ENCODE measurements around the gene GRIN2A.

GRIN2A gene

DNA sequence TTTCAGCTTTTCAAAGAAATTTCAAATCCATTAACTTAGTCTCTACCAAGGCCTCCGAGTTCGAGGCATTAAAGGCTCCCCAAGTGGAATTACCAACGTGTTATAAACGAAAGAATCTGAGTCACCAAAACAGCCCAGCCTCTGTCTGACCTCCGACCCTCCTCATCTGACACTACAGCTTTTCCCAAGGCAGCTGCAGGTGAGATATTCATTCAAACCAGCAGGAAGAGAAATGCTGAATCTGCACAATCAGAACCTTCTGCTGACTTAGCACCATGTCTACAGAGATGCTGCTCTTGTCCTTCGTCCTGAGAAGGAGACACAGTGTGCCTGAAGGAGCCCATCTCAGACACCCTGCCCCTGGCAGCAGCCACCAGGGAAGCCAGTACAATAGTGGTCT, 30.5 kb downstream of the GRIN2A start:
- DNase-seq (ENCODE audit: extremely low spot score), result no peak
- TF ChIP-seq, protein P1, sequence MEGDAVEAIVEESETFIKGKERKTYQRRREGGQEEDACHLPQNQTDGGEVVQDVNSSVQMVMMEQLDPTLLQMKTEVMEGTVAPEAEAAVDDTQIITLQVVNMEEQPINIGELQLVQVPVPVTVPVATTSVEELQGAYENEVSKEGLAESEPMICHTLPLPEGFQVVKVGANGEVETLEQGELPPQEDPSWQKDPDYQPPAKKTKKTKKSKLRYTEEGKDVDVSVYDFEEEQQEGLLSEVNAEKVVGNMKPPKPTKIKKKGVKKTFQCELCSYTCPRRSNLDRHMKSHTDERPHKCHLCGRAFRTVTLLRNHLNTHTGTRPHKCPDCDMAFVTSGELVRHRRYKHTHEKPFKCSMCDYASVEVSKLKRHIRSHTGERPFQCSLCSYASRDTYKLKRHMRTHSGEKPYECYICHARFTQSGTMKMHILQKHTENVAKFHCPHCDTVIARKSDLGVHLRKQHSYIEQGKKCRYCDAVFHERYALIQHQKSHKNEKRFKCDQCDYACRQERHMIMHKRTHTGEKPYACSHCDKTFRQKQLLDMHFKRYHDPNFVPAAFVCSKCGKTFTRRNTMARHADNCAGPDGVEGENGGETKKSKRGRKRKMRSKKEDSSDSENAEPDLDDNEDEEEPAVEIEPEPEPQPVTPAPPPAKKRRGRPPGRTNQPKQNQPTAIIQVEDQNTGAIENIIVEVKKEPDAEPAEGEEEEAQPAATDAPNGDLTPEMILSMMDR (IDR thresholded peaks at IDR 0.05; ENCODE audit: control extremely low read depth, extremely low read depth, low read depth, missing control alignments), result no peak
- ChIA-PET POLR2A (no interaction called here), CTCF (no interaction called here)

GRCh38 chr16:10150906-10151305, 31.3 kb downstream of the GRIN2A start:
- DNase-seq (ENCODE audit: extremely low spot score), result no peak
- ChIA-PET POLR2A (no interaction called here), CTCF (no interaction called here)
- TF ChIP-seq, protein P1 (IDR thresholded peaks at IDR 0.05; ENCODE audit: control extremely low read depth, extremely low read depth, low read depth, missing control alignments), result no peak

GRCh38 chr16:10145542-10146035, 36.6 kb downstream of the GRIN2A start:
- ChIA-PET CTCF (no interaction called here), POLR2A (no interaction called here)
- DNase-seq (ENCODE audit: extremely low spot score), result no peak
- TF ChIP-seq, protein P1 (IDR thresholded peaks at IDR 0.05; ENCODE audit: control extremely low read depth, extremely low read depth, low read depth, missing control alignments), result no peak

DNA sequence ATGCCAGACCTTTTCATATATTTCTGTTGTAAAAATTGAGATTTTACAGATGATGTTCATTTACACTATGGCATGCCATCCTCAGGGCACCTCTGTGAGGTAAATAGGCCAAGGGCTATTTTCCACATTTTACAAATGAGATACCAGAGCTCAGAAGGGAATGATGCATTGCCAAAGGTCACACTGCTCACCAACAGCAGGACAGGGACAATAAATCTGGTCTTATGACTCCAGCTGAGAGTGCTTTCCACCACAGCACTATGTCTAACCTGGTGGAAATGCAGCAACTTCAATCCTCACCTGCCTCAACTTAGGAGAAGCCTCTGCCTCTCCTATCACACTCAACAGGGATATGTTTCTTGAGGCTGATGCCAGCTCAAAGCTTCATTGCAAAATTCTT, 40.6 kb downstream of the GRIN2A start:
- ChIA-PET CTCF (no interaction called here), POLR2A (no interaction called here)
- TF ChIP-seq, protein P1 (IDR thresholded peaks at IDR 0.05; ENCODE audit: control extremely low read depth, extremely low read depth, low read depth, missing control alignments), result no peak
- no peak for DNase-seq (ENCODE audit: extremely low spot score)

GRCh38 chr16:10138881-10139280, 43.3 kb downstream of the GRIN2A start:
- CTCF ChIA-PET, result no interaction called here
- TF ChIP-seq, protein P1 (IDR thresholded peaks at IDR 0.05; ENCODE audit: control extremely low read depth, extremely low read depth, low read depth, missing control alignments), result no peak

DNA sequence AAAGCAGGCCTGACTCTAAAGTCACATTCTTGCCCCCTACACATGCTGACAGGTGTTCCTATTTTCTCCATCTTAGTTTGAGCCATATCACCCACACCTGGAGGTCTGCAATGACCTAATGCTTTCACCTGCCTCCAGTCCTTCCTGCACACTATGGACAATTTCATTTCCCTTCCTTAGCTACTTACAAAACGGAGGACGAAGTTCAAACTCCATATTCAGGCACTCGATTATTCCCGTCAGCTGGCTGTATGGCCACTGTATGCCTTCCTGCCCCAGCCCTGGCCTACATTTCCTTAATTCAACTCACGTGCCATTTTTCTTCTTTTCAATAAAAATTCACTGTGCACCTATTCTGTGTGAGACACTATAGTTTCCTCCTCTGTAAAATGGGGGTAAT, 44.9 kb downstream of the GRIN2A start:
- no peak for DNase-seq (ENCODE audit: extremely low spot score)
- ChIA-PET POLR2A (no interaction called here), CTCF (no interaction called here)
- TF ChIP-seq, protein P1 (IDR thresholded peaks at IDR 0.05; ENCODE audit: control extremely low read depth, extremely low read depth, low read depth, missing control alignments), result no peak

More at GRCh38 chr16:10138881-10139280, 43.3 kb downstream of the GRIN2A start:
- no peak for DNase-seq (ENCODE audit: extremely low spot score)
- POLR2A ChIA-PET, result no interaction called here

DNA sequence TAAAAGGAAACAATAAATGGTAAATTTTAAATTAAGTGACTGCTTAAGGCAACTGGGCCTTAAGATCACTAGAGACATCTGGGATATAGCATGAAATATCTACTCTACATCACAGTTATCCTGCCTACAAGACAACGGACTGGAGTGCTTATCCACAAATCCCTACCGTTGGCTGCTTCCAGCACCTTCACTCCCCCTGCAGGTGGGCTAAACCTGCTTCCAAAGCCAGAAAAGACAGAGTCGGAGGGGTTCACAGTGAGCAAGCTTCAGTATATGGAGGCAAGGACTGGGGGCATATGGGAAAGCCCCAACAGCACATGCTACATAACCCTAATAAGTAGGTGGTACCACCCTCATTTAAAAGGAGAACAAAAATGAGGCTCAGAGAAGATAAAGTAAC, 45.3 kb downstream of the GRIN2A start:
- ChIA-PET POLR2A (no interaction called here), CTCF (no interaction called here)
- TF ChIP-seq, protein P1 (IDR thresholded peaks at IDR 0.05; ENCODE audit: control extremely low read depth, extremely low read depth, low read depth, missing control alignments), result no peak
- DNase-seq (ENCODE audit: extremely low spot score), result no peak
